ENCODE data around the gene RASSF3. TPM values are rescaled to one million over a fixed set of nuclear protein-coding genes. Genes with fewer than 3 reads are reported as not detected.

Gene RASSF3
- polyA plus RNA-seq, 1 donor (not counting 4 experiments of a cell fraction or from before 2014, with no cell fraction given): 9.6 TPM

- FAIRE-seq: no peak
- no peak overlapping the region for H3K4me2 ChIP-seq (ENCODE audit: control insufficient read depth, extremely low read depth, insufficient read depth, low read depth, low read length)
- H3K79me2 ChIP-seq (ENCODE audit: control insufficient read depth, insufficient read depth, low read length): no peaks in the 10 kb centered on the region
- H3K4me3 ChIP-seq (ENCODE audit: control insufficient read depth in 2 of 3, extremely low read depth in 1 of 3, insufficient read depth in 2 of 3, low read depth in 1 of 3, low read length in 3 of 3): no peak overlapping the region
- no peak overlapping the region for H3K9ac ChIP-seq (ENCODE audit: control insufficient read depth, extremely low read depth, insufficient read depth, low read length)
- DNase-seq (ENCODE audit: low read depth, low spot score): no peak
- peaks cover 2% of the 10 kb centered on the region for H3K9me3 ChIP-seq (ENCODE audit: control insufficient read depth, low read depth, low read length)
- no peak overlapping the region for H3K27ac ChIP-seq (ENCODE audit: control insufficient read depth, insufficient read depth, low read length)
- no peak for TF ChIP-seq EZH2 (IDR thresholded peaks at IDR 0.05; ENCODE audit: low read length)
- TF ChIP-seq, protein P1, sequence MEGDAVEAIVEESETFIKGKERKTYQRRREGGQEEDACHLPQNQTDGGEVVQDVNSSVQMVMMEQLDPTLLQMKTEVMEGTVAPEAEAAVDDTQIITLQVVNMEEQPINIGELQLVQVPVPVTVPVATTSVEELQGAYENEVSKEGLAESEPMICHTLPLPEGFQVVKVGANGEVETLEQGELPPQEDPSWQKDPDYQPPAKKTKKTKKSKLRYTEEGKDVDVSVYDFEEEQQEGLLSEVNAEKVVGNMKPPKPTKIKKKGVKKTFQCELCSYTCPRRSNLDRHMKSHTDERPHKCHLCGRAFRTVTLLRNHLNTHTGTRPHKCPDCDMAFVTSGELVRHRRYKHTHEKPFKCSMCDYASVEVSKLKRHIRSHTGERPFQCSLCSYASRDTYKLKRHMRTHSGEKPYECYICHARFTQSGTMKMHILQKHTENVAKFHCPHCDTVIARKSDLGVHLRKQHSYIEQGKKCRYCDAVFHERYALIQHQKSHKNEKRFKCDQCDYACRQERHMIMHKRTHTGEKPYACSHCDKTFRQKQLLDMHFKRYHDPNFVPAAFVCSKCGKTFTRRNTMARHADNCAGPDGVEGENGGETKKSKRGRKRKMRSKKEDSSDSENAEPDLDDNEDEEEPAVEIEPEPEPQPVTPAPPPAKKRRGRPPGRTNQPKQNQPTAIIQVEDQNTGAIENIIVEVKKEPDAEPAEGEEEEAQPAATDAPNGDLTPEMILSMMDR (optimal IDR thresholded peaks at IDR 0.05 in 1 of 3, IDR thresholded peaks at IDR 0.05 in 1 of 3, conservative IDR thresholded peaks at IDR 0.05 in 1 of 3; ENCODE audit: extremely low read depth in 1 of 3, insufficient read depth in 2 of 3, low read length in 3 of 3): no peak
- no peaks in the 10 kb centered on the region for H3K36me3 ChIP-seq (ENCODE audit: control insufficient read depth in 2 of 2, extremely low read depth in 1 of 2, insufficient read depth in 2 of 2, low read length in 2 of 2)
- no peak overlapping the region for H2AFZ ChIP-seq (ENCODE audit: control insufficient read depth, low read length)
- dilution Hi-C loops (cut with MboI; ENCODE audit: extremely low pct_ligation_motif_present, low sequenced_read_pairs): no loop called here
- no peaks in the 10 kb centered on the region for H3K9me1 ChIP-seq (ENCODE audit: control insufficient read depth, extremely low read depth, insufficient read depth, low read length)
- H4K20me1 ChIP-seq (ENCODE audit: control insufficient read depth, extremely low read depth, insufficient read depth, low read length): no peaks in the 10 kb centered on the region
- peaks cover 8% of the 10 kb centered on the region for H3K27me3 ChIP-seq (ENCODE audit: control insufficient read depth, extremely low read depth, insufficient read depth, low read length)
- no peaks in the 10 kb centered on the region for H3K4me1 ChIP-seq (ENCODE audit: control insufficient read depth, extremely low read depth, insufficient read depth, low read length)
Measured at GRCh38 chr12:64578566-64578965, 31.7 kb upstream of the RASSF3 start.

- Histone ChIP-seq H3K27ac (ENCODE audit: control insufficient read depth, insufficient read depth, low read length) (no peak overlapping the region), H3K4me2 (ENCODE audit: control insufficient read depth, extremely low read depth, insufficient read depth, low read depth, low read length) (no peak overlapping the region), H3K4me1 (ENCODE audit: control insufficient read depth, extremely low read depth, insufficient read depth, low read length) (no peaks in the 10 kb centered on the region), H4K20me1 (ENCODE audit: control insufficient read depth, extremely low read depth, insufficient read depth, low read length) (no peaks in the 10 kb centered on the region), H3K79me2 (ENCODE audit: control insufficient read depth, insufficient read depth, low read length) (no peaks in the 10 kb centered on the region), H2AFZ (ENCODE audit: control insufficient read depth, low read length) (no peak overlapping the region), H3K9me1 (ENCODE audit: control insufficient read depth, extremely low read depth, insufficient read depth, low read length) (no peaks in the 10 kb centered on the region), H3K9me3 (ENCODE audit: control insufficient read depth, low read depth, low read length) (no peaks in the 10 kb centered on the region), H3K36me3 (ENCODE audit: control insufficient read depth in 2 of 2, extremely low read depth in 1 of 2, insufficient read depth in 2 of 2, low read length in 2 of 2) (no peaks in the 10 kb centered on the region), H3K4me3 (ENCODE audit: control insufficient read depth in 2 of 3, extremely low read depth in 1 of 3, insufficient read depth in 2 of 3, low read depth in 1 of 3, low read length in 3 of 3) (no peak overlapping the region), H3K9ac (ENCODE audit: control insufficient read depth, extremely low read depth, insufficient read depth, low read length) (no peak overlapping the region), H3K27me3 (ENCODE audit: control insufficient read depth, extremely low read depth, insufficient read depth, low read length) (peaks cover 8% of the 10 kb centered on the region)
- FAIRE-seq: no peak
- dilution Hi-C loops (cut with MboI; ENCODE audit: extremely low pct_ligation_motif_present, low sequenced_read_pairs): no loop called here
- no peak for DNase-seq (ENCODE audit: low read depth, low spot score)
- TF ChIP-seq, protein P1 (optimal IDR thresholded peaks at IDR 0.05 in 1 of 3, IDR thresholded peaks at IDR 0.05 in 1 of 3, conservative IDR thresholded peaks at IDR 0.05 in 1 of 3; ENCODE audit: extremely low read depth in 1 of 3, insufficient read depth in 2 of 3, low read length in 3 of 3): no peak
- TF ChIP-seq EZH2 (IDR thresholded peaks at IDR 0.05; ENCODE audit: low read length): no peak
Measured at GRCh38 chr12:64580681-64581080, 29.6 kb upstream of the RASSF3 start.

Data from keratinocyte (primary cell).